AG04450 (cell line): ENCODE data around the gene TENT5C. TPM values are rescaled to one million over a fixed set of nuclear protein-coding genes. Genes with fewer than 3 reads are reported as not detected.

Experiments used
- CTCF ChIA-PET: fragments of 300-600, 350-600 bp; formaldehyde crosslinking; extraction: SDS; loops from one replicate; lab custom pipeline; 2022; ENCODE audit warnings: antibody characterized with exemption, inconsistent platforms; lab: Charles Lee
- POLR2A ChIA-PET: fragments of 350-600 bp; formaldehyde crosslinking; extraction: SDS; loops from one replicate; lab custom pipeline; 2021; ENCODE audit warnings: antibody characterized with exemption, inconsistent platforms; lab: Yijun Ruan, JAX
- DNase-seq: peaks from one replicate; pipeline ENCODE4 v3.0.0-alpha.2; 2011; ENCODE audit warnings: low read depth, low spot score
- H3K27ac ChIP-seq: one replicate; pipeline ENCODE4 v1.5.1; 2012; ENCODE audit warnings: low read depth, low read length, control low read depth
- H3K27me3 ChIP-seq: one replicate; pipeline ENCODE4 v1.6.0; 2012; ENCODE audit warnings: low read length; ENCODE audit not compliant: control insufficient read depth, insufficient read depth
- H3K4me3 ChIP-seq: 2 replicates; pipeline ENCODE4 v1.5.1; 2011; ENCODE audit warnings: mild to moderate bottlenecking, low read depth, low read length, control low read depth
- H3K9me3 ChIP-seq: 2 replicates; pipeline ENCODE4 v1.5.1; 2012; ENCODE audit warnings: low read length; ENCODE audit not compliant: control insufficient read depth, insufficient read depth
- polyA plus RNA-seq: library from polyadenylated mRNA; depleted of rRNA; stranded (reverse); fragments of >200 nt; gene quantifications from 2 replicates; pipeline ENCODE4 v1.2.3, GENCODE V29; 2011
- TF ChIP-seq, protein P1 (sequence below): IDR thresholded peaks from 2 replicates; pipeline ENCODE4 v1.5.1; 2011; ENCODE audit warnings: low read depth, low read length, control low read depth, inconsistent platforms

Gene TENT5C
- polyA plus RNA-seq, 1 experiment = 29.2 TPM

- no peak for DNase-seq
- ChIA-PET POLR2A (no interaction called here), CTCF (no interaction called here)
- Histone ChIP-seq H3K27ac (no peak overlapping the region), H3K9me3 (no peaks in the 10 kb centered on the region; the same call in 1 of the 2 replicates), H3K27me3 (peaks cover 5% of the 10 kb centered on the region), H3K4me3 (no peak overlapping the region)
- TF ChIP-seq, protein P1, sequence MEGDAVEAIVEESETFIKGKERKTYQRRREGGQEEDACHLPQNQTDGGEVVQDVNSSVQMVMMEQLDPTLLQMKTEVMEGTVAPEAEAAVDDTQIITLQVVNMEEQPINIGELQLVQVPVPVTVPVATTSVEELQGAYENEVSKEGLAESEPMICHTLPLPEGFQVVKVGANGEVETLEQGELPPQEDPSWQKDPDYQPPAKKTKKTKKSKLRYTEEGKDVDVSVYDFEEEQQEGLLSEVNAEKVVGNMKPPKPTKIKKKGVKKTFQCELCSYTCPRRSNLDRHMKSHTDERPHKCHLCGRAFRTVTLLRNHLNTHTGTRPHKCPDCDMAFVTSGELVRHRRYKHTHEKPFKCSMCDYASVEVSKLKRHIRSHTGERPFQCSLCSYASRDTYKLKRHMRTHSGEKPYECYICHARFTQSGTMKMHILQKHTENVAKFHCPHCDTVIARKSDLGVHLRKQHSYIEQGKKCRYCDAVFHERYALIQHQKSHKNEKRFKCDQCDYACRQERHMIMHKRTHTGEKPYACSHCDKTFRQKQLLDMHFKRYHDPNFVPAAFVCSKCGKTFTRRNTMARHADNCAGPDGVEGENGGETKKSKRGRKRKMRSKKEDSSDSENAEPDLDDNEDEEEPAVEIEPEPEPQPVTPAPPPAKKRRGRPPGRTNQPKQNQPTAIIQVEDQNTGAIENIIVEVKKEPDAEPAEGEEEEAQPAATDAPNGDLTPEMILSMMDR = no peak
Measured at GRCh38 chr1:117580436-117580835, 25.4 kb upstream of the TENT5C start.

- POLR2A ChIA-PET = no interaction called here
- Histone ChIP-seq H3K9me3 (no peaks in the 10 kb centered on the region; the same call in 1 of the 2 replicates), H3K4me3 (no peak overlapping the region), H3K27me3 (peaks cover 5% of the 10 kb centered on the region), H3K27ac (no peak overlapping the region)
- no peak for DNase-seq
- CTCF ChIA-PET = no interaction called here
- TF ChIP-seq, protein P1 = no peak
Measured at GRCh38 chr1:117580882-117581281, 25.0 kb upstream of the TENT5C start.

GRCh38 chr1:117581391-117581943 lies 24.4 kb upstream of the TENT5C start:
- Histone ChIP-seq H3K27me3 (peaks cover 5% of the 10 kb centered on the region), H3K27ac (no peak overlapping the region), H3K4me3 (no peak overlapping the region), H3K9me3 (no peaks in the 10 kb centered on the region; the same call in 1 of the 2 replicates)
- DNase-seq = no peak
- TF ChIP-seq, protein P1 = no peak
- POLR2A ChIA-PET = no interaction called here
- CTCF ChIA-PET = interaction anchor here (1.8 kb wide), 1 partner anchor 46 kb away, joined by 6 read pairs; no protein-coding TSS in a partner anchor

DNA sequence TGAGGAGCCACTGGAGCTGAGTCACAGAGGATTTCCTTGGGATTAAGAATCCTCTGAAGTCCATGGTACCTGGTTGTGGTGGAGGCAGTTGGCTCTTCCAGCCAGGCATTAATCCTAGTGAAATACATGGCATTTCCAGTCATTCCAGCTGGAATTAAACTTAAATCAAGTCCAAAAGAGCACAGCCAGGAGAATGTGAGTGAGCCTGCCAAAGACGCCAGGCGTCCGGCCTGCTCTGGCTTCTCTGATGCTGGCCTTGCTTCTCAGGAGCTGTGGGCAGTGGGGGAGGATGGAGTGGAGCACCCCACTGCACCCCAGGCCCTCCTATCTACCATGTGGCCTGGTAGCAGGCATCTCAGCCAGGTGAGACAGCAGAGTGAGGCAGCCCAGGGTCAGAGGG lies 23.4 kb upstream of the TENT5C start:
- Histone ChIP-seq H3K9me3 (no peaks in the 10 kb centered on the region; the same call in 1 of the 2 replicates), H3K4me3 (no peak overlapping the region), H3K27ac (no peak overlapping the region), H3K27me3 (peaks cover 5% of the 10 kb centered on the region)
- DNase-seq = no peak
- POLR2A ChIA-PET = no interaction called here
- CTCF ChIA-PET = interaction anchor here (1.8 kb wide), 1 partner anchor 47 kb away, joined by 6 read pairs; no protein-coding TSS in a partner anchor
- TF ChIP-seq, protein P1 = no peak

GRCh38 chr1:117583247-117583646 lies 22.6 kb upstream of the TENT5C start:
- Histone ChIP-seq H3K27me3 (peaks cover 7% of the 10 kb centered on the region), H3K4me3 (no peak overlapping the region), H3K27ac (no peak overlapping the region), H3K9me3 (no peaks in the 10 kb centered on the region)
- TF ChIP-seq, protein P1 = no peak
- no peak for DNase-seq
- CTCF ChIA-PET = interaction anchor here (1.8 kb wide), 1 partner anchor 48 kb away, joined by 6 read pairs; no protein-coding TSS in a partner anchor
- POLR2A ChIA-PET = no interaction called here
